HuH-7.5 (cell line): ENCODE measurements around the gene AP1B1.

ENCODE experiments used
- DNase-seq: peaks from one replicate; pipeline ENCODE4 v3.0.0; 2011; ENCODE audit warnings: low spot score

The AP1B1 gene

DNA sequence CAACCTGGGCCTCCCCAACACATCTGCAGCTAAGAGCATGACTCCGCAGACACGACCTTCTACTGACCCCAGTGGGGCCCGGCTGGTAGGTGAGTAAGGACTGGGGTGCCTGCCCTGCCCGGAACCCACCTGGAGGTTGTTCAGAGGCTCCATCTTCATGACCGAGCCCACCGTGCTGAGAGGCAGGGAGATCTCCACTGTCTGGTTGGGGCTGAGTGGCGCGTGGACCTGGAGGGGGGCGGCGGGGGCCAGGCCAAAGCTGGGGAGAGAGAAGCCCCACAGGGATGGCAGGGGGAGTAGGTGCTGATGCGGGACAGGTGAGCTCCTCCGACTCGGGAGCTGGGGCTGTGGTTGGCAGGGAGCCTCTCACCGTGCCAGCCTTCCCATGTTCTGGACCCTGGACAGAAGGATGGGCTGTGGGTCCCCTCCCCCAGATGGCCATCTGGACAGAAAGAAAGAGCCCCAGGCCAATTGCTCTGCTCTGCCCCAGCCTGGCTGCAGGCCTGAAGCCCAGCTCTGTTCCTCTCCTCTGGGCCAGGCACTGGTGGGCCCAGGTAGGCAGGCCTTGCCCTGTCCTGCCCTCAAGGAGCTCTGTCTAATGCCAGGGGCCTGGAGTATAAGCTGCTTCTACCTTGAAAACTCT is 56.6 kb downstream of the AP1B1 start:
- no peak for DNase-seq

DNA sequence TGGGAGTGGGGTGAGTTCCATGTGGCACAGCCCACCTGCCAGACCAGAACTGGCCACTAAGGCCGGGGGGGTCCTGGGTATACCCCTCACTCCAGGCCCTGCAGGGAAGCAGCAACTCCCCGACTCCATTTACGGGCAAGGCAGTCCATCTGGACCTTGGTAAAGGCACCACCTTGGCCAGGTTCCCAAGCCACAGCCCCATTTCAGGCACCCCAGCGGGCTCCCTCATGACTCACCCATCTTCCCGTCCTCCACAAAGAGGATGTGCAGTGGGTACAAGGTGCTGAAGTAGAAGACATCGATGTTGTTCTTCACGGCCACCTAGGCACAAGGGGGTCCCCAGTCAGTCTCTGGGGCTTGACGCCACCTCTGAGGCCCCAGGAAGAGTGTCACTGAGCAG is 57.2 kb downstream of the AP1B1 start:
- no peak for DNase-seq

DNA sequence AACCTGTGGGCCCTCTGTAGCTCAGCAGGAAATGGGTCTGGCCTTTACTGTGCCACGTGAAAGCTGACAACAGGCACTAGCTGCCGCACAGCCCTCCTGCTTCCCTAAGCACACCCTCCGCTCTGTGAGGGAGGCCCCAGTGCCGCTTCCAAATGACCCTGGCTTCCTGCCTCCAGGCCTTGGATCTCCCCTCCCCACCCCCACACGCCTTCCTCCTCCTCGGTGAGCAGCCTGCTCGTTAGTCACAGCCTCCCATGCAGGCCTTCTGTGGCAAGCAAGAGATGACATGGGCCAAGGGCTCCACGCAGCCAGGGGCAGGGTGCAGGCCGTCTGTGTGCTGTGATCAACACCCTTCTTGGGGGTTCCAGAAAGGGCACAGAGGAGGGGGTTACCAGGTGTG is 57.6 kb downstream of the AP1B1 start:
- no peak for DNase-seq

DNA sequence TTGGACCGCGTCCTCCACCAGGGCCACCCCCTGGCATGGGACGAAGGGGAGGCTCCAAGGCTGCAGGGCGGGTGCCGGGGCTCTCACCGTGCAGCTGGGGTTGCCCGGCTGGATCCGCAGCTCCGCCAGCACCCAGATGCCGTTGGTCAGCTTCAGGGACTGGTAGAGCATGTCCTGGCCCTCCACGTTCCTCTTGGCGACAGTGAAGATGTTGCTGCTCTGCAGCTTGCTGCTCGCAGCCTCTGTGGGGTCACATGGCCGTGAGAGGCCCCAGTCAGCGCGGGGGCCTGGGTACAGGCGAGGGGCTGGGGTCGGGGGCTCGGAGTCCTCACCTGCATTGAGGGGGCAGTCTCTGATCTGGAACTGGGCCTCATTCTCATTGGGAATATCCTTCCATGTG is 58.1 kb downstream of the AP1B1 start:
- DNase-seq: no peak

- no peak for DNase-seq
These were observed 58.8 kb downstream of the AP1B1 start for GRCh38 chr22:29329581-29329980.

DNA sequence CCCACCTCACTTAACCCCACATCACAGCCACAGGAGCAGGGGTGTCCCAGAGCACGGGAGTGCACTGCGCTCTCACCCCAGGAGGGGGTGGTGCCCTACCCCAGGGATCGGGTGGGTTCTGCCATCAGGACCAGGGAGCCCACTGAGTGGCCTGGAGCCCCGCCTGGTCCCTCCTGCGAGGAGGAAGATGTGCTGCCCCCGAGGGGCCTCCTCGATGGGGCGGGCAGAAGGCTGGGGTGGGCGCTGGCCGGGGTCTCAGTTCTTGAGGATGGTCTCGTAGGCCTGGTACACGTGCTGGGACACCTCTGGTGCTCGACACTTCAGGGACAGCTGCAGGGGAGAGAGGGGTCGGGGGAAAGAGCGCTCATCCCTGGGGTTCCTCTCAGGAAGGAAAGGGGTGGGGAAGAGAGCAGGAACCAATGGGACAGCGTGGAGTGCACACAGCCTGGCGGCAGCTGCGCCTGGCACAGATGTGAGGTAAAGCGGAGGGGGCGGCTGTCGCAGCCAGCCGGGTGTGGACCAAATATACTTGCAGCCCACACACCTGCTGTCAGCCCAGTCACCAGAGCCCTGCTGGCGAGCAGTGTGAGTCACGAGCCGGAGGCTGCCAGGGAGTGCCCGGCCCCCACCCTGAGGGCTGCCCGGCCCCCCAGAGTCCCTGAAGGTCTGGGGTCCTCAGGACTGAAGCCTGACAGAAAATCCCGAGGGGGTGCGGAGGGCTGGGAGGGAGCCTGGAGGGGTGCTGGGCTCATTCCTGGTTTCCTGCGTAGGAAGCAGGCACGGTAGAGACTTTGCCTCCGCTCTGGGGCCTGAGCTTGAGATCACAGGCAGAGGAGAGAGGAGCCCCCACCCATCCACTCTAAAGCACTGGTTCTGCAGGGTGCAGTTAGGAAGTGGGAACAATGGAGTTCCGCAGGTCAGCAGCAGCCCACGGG is 59.5 kb downstream of the AP1B1 start:
- no peak for DNase-seq

DNA sequence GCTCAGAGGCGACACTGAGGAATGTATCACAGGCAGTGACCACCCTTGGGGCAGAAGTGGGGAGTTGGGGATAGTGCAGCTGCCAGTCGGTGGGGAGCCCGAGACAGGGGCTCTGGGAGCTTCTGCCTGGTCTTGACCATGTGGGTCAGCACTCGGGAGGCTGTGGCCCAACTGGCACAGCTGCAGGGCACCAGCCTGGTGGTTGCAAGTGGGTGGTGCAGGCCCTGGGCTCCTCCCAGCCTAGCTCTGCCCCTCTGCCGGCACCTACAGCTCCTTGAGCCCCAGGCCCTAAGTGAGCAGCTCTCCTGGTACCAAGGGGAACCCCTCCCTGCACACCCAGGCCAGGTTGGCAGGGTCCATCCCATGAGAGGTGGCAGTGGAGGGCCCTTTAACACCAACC is 60.3 kb downstream of the AP1B1 start:
- DNase-seq: no peak

DNA sequence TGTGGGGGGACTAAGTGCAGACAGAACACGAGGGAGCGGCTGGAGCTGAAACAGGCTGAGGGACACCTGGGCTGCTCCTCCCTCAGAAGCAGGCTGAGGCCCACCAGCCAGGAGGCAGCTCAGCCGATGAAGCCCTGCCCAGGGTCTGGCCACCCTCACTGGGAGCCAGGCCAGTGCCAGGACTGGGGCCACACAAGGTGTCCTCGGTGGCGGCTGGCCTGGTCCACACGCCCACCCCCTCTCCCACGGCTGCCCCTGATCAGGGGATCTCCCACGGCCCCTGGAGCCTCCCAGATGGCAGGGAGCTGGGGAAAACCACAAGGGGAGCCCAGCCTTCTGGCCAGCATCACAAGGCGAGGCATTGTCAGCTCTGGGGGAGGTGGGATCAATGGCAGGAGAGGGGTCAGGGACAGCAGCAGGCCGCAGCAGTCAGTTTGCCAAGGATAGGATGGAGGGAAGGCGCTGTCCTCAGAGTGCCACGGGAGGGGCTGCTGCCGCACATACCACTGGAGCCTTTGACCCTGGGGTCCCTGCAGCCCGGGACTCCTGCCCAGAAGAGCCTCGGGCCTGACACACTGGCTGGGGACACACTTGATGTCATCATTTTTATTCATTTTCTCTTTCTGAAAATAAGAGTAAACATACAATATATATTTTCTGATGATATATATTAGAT is 61.1 kb downstream of the AP1B1 start:
- no peak for DNase-seq

DNA sequence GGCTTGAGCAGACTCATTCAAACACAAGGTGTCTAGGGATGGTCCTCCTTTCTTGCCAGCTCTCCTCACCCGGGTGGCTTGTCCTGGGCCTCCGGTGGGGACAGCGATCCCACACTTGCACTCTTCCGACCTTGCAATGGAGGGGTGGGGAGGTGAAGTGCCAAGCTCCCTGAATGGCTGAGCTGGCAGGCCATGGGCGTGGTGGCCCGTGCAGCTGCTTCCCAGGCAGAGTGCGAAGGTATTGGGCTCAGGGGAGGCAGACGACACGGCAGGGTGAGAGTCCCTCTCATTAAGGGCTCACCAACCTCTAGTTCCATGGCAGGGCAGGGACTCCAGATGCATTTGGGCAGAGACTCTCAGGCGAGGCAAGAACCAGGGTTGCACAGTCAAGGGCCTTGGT is 61.9 kb downstream of the AP1B1 start:
- no peak for DNase-seq

GRCh38 chr22:29325785-29326315 is 62.5 kb downstream of the AP1B1 start:
- DNase-seq: no peak

DNA sequence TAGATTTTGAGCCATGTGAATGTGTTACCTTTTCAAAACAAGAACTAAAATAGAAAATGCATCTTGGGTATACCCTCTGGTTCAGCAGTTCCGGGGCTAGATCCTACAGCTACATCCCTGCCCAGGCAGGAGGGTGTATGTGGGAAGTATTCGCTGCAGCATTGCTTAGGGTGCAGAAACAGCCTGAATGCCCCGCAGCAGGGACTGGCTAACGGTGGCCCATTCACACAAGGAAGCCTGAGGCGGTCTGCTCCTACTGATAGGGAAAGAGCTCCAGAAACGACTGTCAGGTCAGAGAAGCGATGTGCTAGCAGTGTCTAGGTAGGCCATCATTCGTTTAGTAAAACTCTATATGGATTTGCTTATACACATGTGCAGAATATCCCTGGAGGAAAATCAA is 63.0 kb downstream of the AP1B1 start:
- DNase-seq: no peak

DNA sequence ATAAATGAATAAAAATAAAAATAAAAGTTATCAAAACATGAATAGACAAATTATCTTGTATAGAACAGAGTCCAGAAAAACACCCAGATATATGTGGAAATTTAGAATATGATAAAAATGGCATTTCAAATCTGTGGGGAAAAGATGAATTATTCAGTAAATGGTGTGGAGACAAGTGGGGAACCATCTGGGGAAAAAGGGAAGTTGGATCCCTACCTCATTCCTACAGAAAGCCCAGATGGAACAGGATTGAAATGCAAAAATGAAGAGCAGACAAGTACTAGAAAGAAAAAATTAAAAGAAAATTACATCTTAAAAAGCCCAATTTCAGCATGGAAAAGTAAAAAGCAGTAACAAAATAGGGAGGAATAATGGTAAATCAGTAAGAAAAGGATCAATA is 64.7 kb downstream of the AP1B1 start:
- no peak for DNase-seq

DNA sequence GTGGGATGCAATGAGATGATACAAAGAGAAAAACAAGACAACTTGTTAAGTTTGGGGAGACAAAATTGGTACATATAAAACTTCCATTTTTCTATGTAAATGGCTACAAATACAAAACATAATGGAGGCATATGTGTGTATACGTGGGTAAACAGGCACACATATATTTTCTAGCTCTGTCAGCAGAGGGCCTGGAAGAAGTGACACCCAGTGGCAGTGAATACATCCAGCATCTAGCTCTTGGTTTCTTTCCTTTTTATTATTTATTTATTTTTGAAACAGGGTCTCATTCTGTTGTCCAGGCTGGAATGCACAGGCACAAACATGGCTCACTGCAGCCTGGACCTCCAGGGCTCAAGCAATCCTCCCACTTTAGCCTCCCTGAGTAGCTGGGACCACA is 67.8 kb downstream of the AP1B1 start:
- no peak for DNase-seq

- DNase-seq: no peak
These were observed 69.3 kb downstream of the AP1B1 start for GRCh38 chr22:29319072-29319471.

DNA sequence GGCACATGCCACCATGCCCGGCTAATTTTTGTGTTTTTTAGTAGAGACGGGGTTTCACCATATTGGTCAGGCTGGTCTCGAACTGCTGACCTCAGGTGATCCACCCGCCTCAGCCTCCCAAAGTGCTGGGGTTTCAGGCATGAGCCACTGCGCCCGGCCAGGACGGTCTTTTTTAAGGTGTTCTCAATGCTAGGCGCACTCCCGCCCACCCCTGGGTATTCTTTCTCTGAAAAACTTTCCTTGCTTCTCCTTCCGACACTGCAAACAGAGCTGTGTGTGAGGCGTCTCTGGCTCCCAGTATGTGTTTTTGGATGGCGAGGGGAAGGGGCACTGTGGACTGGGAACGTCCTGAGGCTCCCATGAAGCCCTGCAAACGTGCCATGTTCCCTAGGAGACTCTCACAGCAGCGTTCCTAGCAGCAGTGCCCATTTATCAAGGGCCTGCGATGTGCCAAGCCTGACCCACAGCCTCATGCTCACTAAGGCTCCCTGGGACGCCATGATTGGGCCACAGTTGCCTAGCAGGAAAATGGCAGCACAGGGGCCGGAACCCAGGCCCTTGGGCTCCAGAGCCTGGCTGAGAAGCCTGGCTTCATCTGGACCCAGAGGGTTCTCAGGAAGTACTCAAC is 70.4 kb downstream of the AP1B1 start:
- DNase-seq: no peak

GRCh38 chr22:29316141-29316828 is 72.1 kb downstream of the AP1B1 start:
- DNase-seq: no peak

GRCh38 chr22:29315286-29316140 is 72.9 kb downstream of the AP1B1 start, which contains the start of gene RASL10A:
Gene RASL10A, minus strand, starts transcription at chr22:29315697. Its CDS starts 451 bp downstream, at chr22:29315246.
- DNase-seq: peak; percentile 91

DNA sequence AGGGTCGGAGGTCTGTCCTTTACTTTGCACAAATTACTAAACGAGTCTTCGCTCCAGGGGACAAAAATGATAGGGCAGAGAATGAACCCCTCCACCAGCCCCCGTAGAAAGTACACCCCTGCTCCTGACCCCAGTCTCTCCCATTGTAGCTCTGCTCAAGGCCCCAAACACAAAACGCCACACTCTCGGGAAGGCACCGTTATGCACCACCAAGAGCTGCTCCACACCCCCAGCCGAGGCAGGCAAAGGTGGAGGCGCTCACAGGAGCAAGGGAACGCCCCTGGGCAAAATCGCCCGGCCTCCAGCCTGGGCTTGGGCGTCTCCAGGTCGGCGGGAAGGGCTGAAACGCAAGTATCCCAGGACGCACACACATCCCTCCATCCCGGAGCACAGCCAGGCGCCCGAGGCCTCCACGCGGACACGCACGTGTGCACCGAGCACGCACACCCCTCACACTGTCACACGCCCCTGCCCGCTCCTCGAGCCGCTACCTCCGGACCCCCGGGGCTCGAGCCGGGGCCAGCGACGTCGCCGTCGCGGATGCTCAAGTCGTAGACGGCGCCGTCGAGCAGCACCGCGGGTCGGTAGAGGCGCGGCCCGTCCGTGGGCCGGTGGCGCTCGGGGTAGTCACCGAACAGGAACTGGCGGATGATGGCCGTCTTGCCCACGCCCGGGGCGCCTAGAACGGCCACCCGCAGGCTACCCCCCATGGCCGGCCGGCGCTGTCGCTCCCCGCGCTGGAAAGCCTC is 73.7 kb downstream of the AP1B1 start:
- DNase-seq: peak; percentile 89

- DNase-seq: peak; percentile 76
These were observed 74.5 kb downstream of the AP1B1 start for GRCh38 chr22:29313576-29314466.
